Measurements from ENCODE around the gene CASQ1.

The CASQ1 gene

DNA sequence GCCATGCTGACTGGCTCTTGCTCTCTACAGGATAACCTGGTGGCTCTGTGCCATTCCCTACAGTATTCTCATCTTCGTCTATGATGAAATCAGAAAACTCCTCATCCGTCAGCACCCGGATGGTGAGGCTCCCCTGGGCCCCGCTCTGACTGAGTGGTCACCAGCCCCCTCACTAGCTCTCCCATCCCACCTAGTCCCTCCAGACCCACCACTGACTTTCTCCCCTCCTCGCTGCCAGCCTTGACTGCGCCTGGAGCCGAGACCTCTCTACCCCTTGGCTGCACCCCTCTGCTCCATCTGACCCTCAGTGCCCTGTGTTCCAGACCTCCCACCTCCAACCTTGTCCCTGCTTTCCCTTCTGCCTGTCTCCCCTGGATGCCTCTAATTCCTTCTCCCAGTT lies 4.1 kb upstream of the CASQ1 start:
- Histone ChIP-seq H3K36me3 (ENCODE audit: control insufficient read depth in 1 of 2, insufficient read depth in 2 of 2, low read length in 2 of 2) (no peaks in the 10 kb centered on the region), H3K4me1 (ENCODE audit: control insufficient read depth in 1 of 2, insufficient read depth in 2 of 2, low read length in 2 of 2) (no peaks in the 10 kb centered on the region), H3K27ac (ENCODE audit: low read depth, low read length) (no peak overlapping the region), H3K9ac (ENCODE audit: low read depth in 1 of 2, low read length in 2 of 2) (no peak overlapping the region), H3K9me3 (ENCODE audit: control insufficient read depth in 1 of 2, low read length in 2 of 2) (no peaks in the 10 kb centered on the region), H3K4me3 (ENCODE audit: low read depth in 1 of 2, low read length in 2 of 2) (no peak overlapping the region), H3K27me3 (ENCODE audit: control insufficient read depth in 1 of 2, insufficient read depth in 2 of 2, low read length in 2 of 2) (no peaks in the 10 kb centered on the region)

DNA sequence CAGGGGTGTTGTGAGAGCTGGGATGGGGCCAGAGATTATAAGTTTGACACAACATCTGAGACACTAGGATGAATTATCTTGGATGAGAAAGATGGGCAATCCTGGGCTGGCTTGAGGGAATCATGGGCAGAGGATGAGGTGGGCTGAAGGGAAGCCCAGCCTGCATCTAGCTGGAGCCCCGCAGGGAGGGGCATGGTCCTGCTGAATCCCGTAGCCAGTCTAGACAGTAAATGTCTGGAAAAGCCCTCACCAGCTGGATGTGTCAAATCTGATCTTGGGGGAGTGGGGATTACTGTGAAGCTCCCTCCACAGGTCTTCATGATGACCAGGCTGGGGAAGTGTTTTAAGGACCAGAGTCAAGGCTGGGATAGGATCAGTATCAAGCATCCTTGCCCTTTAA lies 3.6 kb upstream of the CASQ1 start:
- H3K9ac ChIP-seq (ENCODE audit: low read depth in 1 of 2, low read length in 2 of 2), result no peak overlapping the region
- no peak overlapping the region for H3K4me3 ChIP-seq (ENCODE audit: low read depth in 1 of 2, low read length in 2 of 2)
- no peaks in the 10 kb centered on the region for H3K36me3 ChIP-seq (ENCODE audit: control insufficient read depth in 1 of 2, insufficient read depth in 2 of 2, low read length in 2 of 2)
- no peaks in the 10 kb centered on the region for H3K27me3 ChIP-seq (ENCODE audit: control insufficient read depth in 1 of 2, insufficient read depth in 2 of 2, low read length in 2 of 2)
- H3K4me1 ChIP-seq (ENCODE audit: control insufficient read depth in 1 of 2, insufficient read depth in 2 of 2, low read length in 2 of 2), result no peaks in the 10 kb centered on the region
- no peaks in the 10 kb centered on the region for H3K9me3 ChIP-seq (ENCODE audit: control insufficient read depth in 1 of 2, low read length in 2 of 2)
- H3K27ac ChIP-seq (ENCODE audit: low read depth, low read length), result no peak overlapping the region

DNA sequence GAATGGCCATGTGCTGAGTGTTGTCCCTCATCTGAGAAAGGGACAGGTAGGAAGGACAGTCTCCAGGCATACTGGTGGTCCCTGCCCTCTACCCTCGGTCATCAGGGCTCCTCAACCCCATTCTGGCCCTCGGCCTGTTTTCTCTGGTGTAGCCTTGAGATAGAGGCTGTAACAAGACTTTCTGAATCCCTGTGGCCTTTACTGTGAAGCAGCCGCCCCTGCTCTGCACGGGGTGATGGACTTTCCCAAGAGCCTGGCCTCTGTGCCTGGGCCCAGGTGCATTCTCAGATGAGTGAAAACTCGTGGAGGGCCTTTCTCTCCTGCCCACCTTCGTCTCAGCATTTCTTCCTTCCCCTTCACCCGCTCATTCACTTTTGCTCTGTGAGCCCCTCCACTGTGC lies 3.0 kb upstream of the CASQ1 start:
- no peak overlapping the region for H3K9ac ChIP-seq (ENCODE audit: low read depth in 1 of 2, low read length in 2 of 2)

DNA sequence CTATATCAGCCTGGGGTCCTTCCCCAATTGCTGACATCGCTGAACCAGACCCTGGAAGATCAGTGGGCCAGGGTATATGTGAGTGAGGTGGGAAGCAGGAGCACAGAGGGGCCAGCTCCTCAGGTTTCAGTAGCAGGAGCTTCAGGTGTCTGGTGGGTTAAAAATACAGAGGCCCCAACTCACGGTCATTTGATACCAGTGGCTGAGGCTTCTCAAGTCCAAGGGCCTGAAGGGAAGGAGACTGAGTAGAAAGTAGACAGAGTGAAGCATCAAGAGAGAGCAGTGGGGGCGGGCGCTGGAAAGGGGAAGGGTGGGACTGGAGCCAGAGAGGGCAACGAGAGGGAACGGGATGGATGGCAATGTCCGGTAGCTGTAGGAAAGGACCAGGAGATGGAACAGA lies 2.0 kb upstream of the CASQ1 start:
- Histone ChIP-seq H3K36me3 (ENCODE audit: control insufficient read depth in 1 of 2, insufficient read depth in 2 of 2, low read length in 2 of 2) (no peaks in the 10 kb centered on the region), H3K9ac (ENCODE audit: low read depth in 1 of 2, low read length in 2 of 2) (no peak overlapping the region), H3K27me3 (ENCODE audit: control insufficient read depth in 1 of 2, insufficient read depth in 2 of 2, low read length in 2 of 2) (no peaks in the 10 kb centered on the region), H3K9me3 (ENCODE audit: control insufficient read depth in 1 of 2, low read length in 2 of 2) (no peaks in the 10 kb centered on the region), H3K4me1 (ENCODE audit: control insufficient read depth in 1 of 2, insufficient read depth in 2 of 2, low read length in 2 of 2) (peaks cover 1 to 2% of the 10 kb centered on the region in 2 donors), H3K4me3 (ENCODE audit: low read depth in 1 of 2, low read length in 2 of 2) (no peak overlapping the region), H3K27ac (ENCODE audit: low read depth, low read length) (no peak overlapping the region)

More for the DNA sequence above, 3.0 kb upstream of the CASQ1 start:
- no peak overlapping the region for H3K27ac ChIP-seq (ENCODE audit: low read depth, low read length)
- H3K4me1 ChIP-seq (ENCODE audit: control insufficient read depth in 1 of 2, insufficient read depth in 2 of 2, low read length in 2 of 2), result no peaks in the 10 kb centered on the region
- no peaks in the 10 kb centered on the region for H3K27me3 ChIP-seq (ENCODE audit: control insufficient read depth in 1 of 2, insufficient read depth in 2 of 2, low read length in 2 of 2)
- H3K9me3 ChIP-seq (ENCODE audit: control insufficient read depth in 1 of 2, low read length in 2 of 2), result no peaks in the 10 kb centered on the region
- no peaks in the 10 kb centered on the region for H3K36me3 ChIP-seq (ENCODE audit: control insufficient read depth in 1 of 2, insufficient read depth in 2 of 2, low read length in 2 of 2)
- H3K4me3 ChIP-seq (ENCODE audit: low read depth in 1 of 2, low read length in 2 of 2), result no peak overlapping the region

GRCh38 chr1:160191756-160192155 lies 1.4 kb downstream of the CASQ1 start:
- Histone ChIP-seq H3K4me1 (ENCODE audit: control insufficient read depth in 1 of 2, insufficient read depth in 2 of 2, low read length in 2 of 2) (peaks cover 5 to 8% of the 10 kb centered on the region in 2 donors), H3K27ac (ENCODE audit: low read depth, low read length) (no peak overlapping the region)

GRCh38 chr1:160192234-160192633 lies 1.9 kb downstream of the CASQ1 start:
- Histone ChIP-seq H3K27ac (ENCODE audit: low read depth, low read length) (no peak overlapping the region), H3K9ac (ENCODE audit: low read depth in 1 of 2, low read length in 2 of 2) (no peak overlapping the region), H3K4me1 (ENCODE audit: control insufficient read depth in 1 of 2, insufficient read depth in 2 of 2, low read length in 2 of 2) (peaks cover 5 to 8% of the 10 kb centered on the region in 2 donors), H3K36me3 (ENCODE audit: control insufficient read depth in 1 of 2, insufficient read depth in 2 of 2, low read length in 2 of 2) (no peaks in the 10 kb centered on the region), H3K9me3 (ENCODE audit: control insufficient read depth in 1 of 2, low read length in 2 of 2) (no peaks in the 10 kb centered on the region), H3K4me3 (ENCODE audit: low read depth in 1 of 2, low read length in 2 of 2) (no peak overlapping the region), H3K27me3 (ENCODE audit: control insufficient read depth in 1 of 2, insufficient read depth in 2 of 2, low read length in 2 of 2) (no peaks in the 10 kb centered on the region)

More at GRCh38 chr1:160191756-160192155, 1.4 kb downstream of the CASQ1 start:
- Histone ChIP-seq H3K9ac (ENCODE audit: low read depth in 1 of 2, low read length in 2 of 2) (no peak overlapping the region), H3K36me3 (ENCODE audit: control insufficient read depth in 1 of 2, insufficient read depth in 2 of 2, low read length in 2 of 2) (no peaks in the 10 kb centered on the region), H3K27me3 (ENCODE audit: control insufficient read depth in 1 of 2, insufficient read depth in 2 of 2, low read length in 2 of 2) (no peaks in the 10 kb centered on the region), H3K4me3 (ENCODE audit: low read depth in 1 of 2, low read length in 2 of 2) (no peak overlapping the region), H3K9me3 (ENCODE audit: control insufficient read depth in 1 of 2, low read length in 2 of 2) (no peaks in the 10 kb centered on the region)

- Histone ChIP-seq H3K9ac (ENCODE audit: low read depth in 1 of 2, low read length in 2 of 2) (peak overlapping the region in 1 of 2 donors; percentile 49), H3K36me3 (ENCODE audit: control insufficient read depth in 1 of 2, insufficient read depth in 2 of 2, low read length in 2 of 2) (no peaks in the 10 kb centered on the region), H3K9me3 (ENCODE audit: control insufficient read depth in 1 of 2, low read length in 2 of 2) (no peaks in the 10 kb centered on the region), H3K4me3 (ENCODE audit: low read depth in 1 of 2, low read length in 2 of 2) (no peak overlapping the region), H3K27ac (ENCODE audit: low read depth, low read length) (no peak overlapping the region), H3K27me3 (ENCODE audit: control insufficient read depth in 1 of 2, insufficient read depth in 2 of 2, low read length in 2 of 2) (no peaks in the 10 kb centered on the region), H3K4me1 (ENCODE audit: control insufficient read depth in 1 of 2, insufficient read depth in 2 of 2, low read length in 2 of 2) (peaks cover 5 to 8% of the 10 kb centered on the region in 2 donors)
Observed at GRCh38 chr1:160193091-160193819, 2.9 kb downstream of the CASQ1 start.

DNA sequence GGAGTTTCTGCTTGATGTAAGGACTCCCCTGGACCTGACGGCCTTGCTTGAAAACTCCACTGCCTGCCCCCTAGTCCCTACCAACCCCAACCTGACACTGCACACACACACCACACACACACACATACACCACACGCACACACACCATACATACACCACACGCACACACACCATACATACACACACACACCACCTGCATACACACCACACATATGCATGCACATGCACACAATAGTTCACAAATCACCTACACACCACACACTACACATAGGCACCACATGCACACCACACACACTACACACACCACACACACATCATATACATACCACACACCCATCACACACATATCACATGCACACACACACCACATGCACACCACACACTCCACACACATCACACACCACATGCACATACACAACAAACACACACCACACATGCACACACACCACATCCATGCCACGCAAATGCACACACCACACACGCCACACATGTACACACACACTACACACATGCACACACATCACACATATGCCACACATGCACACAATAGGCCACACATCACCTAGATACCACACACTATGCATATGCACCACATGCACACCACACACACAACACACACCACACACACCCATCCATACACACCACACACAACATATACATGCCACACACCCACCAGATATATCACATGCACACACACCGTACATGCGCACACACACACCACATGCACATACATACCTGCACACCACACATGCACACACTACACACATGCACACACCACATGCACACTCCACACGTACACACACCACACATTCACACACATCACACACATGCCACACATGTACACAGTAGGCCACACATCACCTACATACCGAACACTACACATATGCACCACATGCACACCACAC lies 3.7 kb downstream of the CASQ1 start:
- Histone ChIP-seq H3K36me3 (ENCODE audit: control insufficient read depth in 1 of 2, insufficient read depth in 2 of 2, low read length in 2 of 2) (no peaks in the 10 kb centered on the region), H3K27me3 (ENCODE audit: control insufficient read depth in 1 of 2, insufficient read depth in 2 of 2, low read length in 2 of 2) (no peaks in the 10 kb centered on the region), H3K27ac (ENCODE audit: low read depth, low read length) (no peak overlapping the region), H3K9ac (ENCODE audit: low read depth in 1 of 2, low read length in 2 of 2) (peak overlapping the region in 1 of 2 donors; percentile 8), H3K9me3 (ENCODE audit: control insufficient read depth in 1 of 2, low read length in 2 of 2) (no peaks in the 10 kb centered on the region), H3K4me3 (ENCODE audit: low read depth in 1 of 2, low read length in 2 of 2) (no peak overlapping the region), H3K4me1 (ENCODE audit: control insufficient read depth in 1 of 2, insufficient read depth in 2 of 2, low read length in 2 of 2) (peaks cover 5 to 8% of the 10 kb centered on the region in 2 donors)

- Histone ChIP-seq H3K9ac (ENCODE audit: low read depth in 1 of 2, low read length in 2 of 2) (no peak overlapping the region), H3K27me3 (ENCODE audit: control insufficient read depth in 1 of 2, insufficient read depth in 2 of 2, low read length in 2 of 2) (no peaks in the 10 kb centered on the region), H3K9me3 (ENCODE audit: control insufficient read depth in 1 of 2, low read length in 2 of 2) (no peaks in the 10 kb centered on the region), H3K27ac (ENCODE audit: low read depth, low read length) (no peak overlapping the region), H3K4me3 (ENCODE audit: low read depth in 1 of 2, low read length in 2 of 2) (no peak overlapping the region), H3K4me1 (ENCODE audit: control insufficient read depth in 1 of 2, insufficient read depth in 2 of 2, low read length in 2 of 2) (peaks cover 5 to 8% of the 10 kb centered on the region in 2 donors), H3K36me3 (ENCODE audit: control insufficient read depth in 1 of 2, insufficient read depth in 2 of 2, low read length in 2 of 2) (no peaks in the 10 kb centered on the region)
Observed at GRCh38 chr1:160194737-160195059, 4.3 kb downstream of the CASQ1 start.

DNA sequence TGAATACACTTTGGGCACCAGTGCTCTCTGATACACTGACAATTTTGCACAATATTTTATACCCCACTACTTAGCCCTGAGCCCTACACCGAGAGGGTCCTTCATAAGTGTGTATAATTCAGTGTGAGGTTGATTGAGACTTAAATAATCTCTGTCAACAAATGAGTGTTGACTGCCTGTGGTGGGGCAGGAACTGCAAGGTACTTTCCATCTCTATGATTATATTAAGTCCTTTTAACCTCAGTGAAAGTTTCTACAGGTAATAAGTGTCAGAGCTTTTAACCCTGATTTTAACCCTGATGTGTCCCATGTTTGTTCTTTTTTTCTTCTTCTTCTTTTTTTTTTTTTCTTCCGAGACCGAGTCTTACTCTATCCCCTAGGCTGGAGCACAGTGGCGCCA lies 5.8 kb downstream of the CASQ1 start:
- Histone ChIP-seq H3K27ac (ENCODE audit: low read depth, low read length) (no peak overlapping the region), H3K27me3 (ENCODE audit: control insufficient read depth in 1 of 2, insufficient read depth in 2 of 2, low read length in 2 of 2) (no peaks in the 10 kb centered on the region), H3K4me1 (ENCODE audit: control insufficient read depth in 1 of 2, insufficient read depth in 2 of 2, low read length in 2 of 2) (peaks cover 5 to 8% of the 10 kb centered on the region in 2 donors), H3K4me3 (ENCODE audit: low read depth in 1 of 2, low read length in 2 of 2) (no peak overlapping the region), H3K36me3 (ENCODE audit: control insufficient read depth in 1 of 2, insufficient read depth in 2 of 2, low read length in 2 of 2) (no peaks in the 10 kb centered on the region), H3K9me3 (ENCODE audit: control insufficient read depth in 1 of 2, low read length in 2 of 2) (no peaks in the 10 kb centered on the region), H3K9ac (ENCODE audit: low read depth in 1 of 2, low read length in 2 of 2) (no peak overlapping the region)

Measured in duodenal mucosa (tissue), 2 donors.